Mesendoderm (in vitro differentiated cells): ENCODE measurements around the gene KIF5A.
"Not testable (repeated sequence)": the region's sequence is repeated elsewhere in the genome, so short reads cannot be mapped to it uniquely, and the experiment has no call there.

Experiments used
- DNase-seq: peaks from one replicate; pipeline ENCODE4 v3.0.0; 2013
- H2AK5ac ChIP-seq: 2 replicates; pipeline ENCODE4 v1.6.1; 2013; ENCODE audit warnings: low read length, inconsistent platforms
- H2BK120ac ChIP-seq: 2 replicates; pipeline ENCODE4 v1.6.1; 2013; ENCODE audit warnings: low read depth, mild to moderate bottlenecking, low read length, moderate library complexity, mixed read lengths
- H2BK15ac ChIP-seq: replicated peaks from 2 replicates; pipeline ENCODE4 v1.6.1; 2013; ENCODE audit warnings: low read depth, mild to moderate bottlenecking, moderate library complexity
- H2BK5ac ChIP-seq: 2 replicates; pipeline ENCODE4 v1.6.1; 2013; ENCODE audit warnings: low read length, inconsistent platforms
- H3K18ac ChIP-seq: 2 replicates; pipeline ENCODE4 v1.6.1; 2013; ENCODE audit warnings: mild to moderate bottlenecking, low read length, mixed read lengths
- H3K23ac ChIP-seq: one replicate; pipeline ENCODE4 v1.6.1; 2013; ENCODE audit warnings: low read length
- H3K27ac ChIP-seq: 2 replicates; pipeline ENCODE4 v1.5.1; 2013; ENCODE audit warnings: low read depth, mild to moderate bottlenecking, inconsistent platforms, low read length, moderate library complexity
- H3K27me3 ChIP-seq: 2 replicates; pipeline ENCODE4 v1.6.1; 2013; ENCODE audit warnings: low read length, control low read depth, mild to moderate bottlenecking, inconsistent platforms; ENCODE audit not compliant: insufficient read depth, poor library complexity
- H3K36me3 ChIP-seq: 2 replicates; pipeline ENCODE4 v1.6.1; 2013; ENCODE audit warnings: low read length, inconsistent platforms; ENCODE audit not compliant: control insufficient read depth, insufficient read depth
- H3K4ac ChIP-seq: one replicate; pipeline ENCODE4 v1.6.1; 2013; ENCODE audit warnings: low read depth, mild to moderate bottlenecking, low read length, moderate library complexity
- H3K4me1 ChIP-seq: 2 replicates; pipeline ENCODE4 v1.6.1; 2013; ENCODE audit warnings: low read depth, low read length, inconsistent platforms; ENCODE audit not compliant: control insufficient read depth
- H3K4me2 ChIP-seq: 2 replicates; pipeline ENCODE4 v1.6.1; 2013; ENCODE audit warnings: low read length
- H3K4me3 ChIP-seq: 2 replicates; pipeline ENCODE4 v1.5.1; 2013; ENCODE audit warnings: mild to moderate bottlenecking, low read length
- H3K56ac ChIP-seq: one replicate; pipeline ENCODE4 v1.6.1; 2013; ENCODE audit warnings: low read length
- H3K79me1 ChIP-seq: 2 replicates; pipeline ENCODE4 v1.6.1; 2013; ENCODE audit warnings: low read length, inconsistent platforms
- H3K79me2 ChIP-seq: 2 replicates; pipeline ENCODE4 v1.6.1; 2013; ENCODE audit warnings: mild to moderate bottlenecking, low read length; ENCODE audit not compliant: control insufficient read depth, insufficient read depth
- H3K9ac ChIP-seq: 2 replicates; pipeline ENCODE4 v1.6.1; 2013; ENCODE audit warnings: low read length, inconsistent platforms
- H4K5ac ChIP-seq: one replicate; pipeline ENCODE4 v1.6.1; 2013; ENCODE audit warnings: low read length
- H4K8ac ChIP-seq: one replicate; pipeline ENCODE4 v1.6.1; 2013; ENCODE audit warnings: low read depth, mild to moderate bottlenecking, control low read depth, low read length, moderate library complexity
- WGBS: extraction: QIAGEN DNeasy Blood & Tissue Kit; methylation state at CpG from one replicate; pipeline ENCODE4 v1.1.7; 2013; ENCODE audit warnings: low lambda C conversion rate, missing lambda C conversion rate; ENCODE audit not compliant: insufficient coverage; ENCODE audit errors: extremely low coverage; 5-methylcytosine and 5-hydroxymethylcytosine counted together

Gene KIF5A

GRCh38 chr12:57517718-57518117 is 32.1 kb upstream of the KIF5A start:
- H3K4me1 ChIP-seq, H3K27ac ChIP-seq, H2BK5ac ChIP-seq, H4K8ac ChIP-seq, H2BK15ac ChIP-seq, H3K4me2 ChIP-seq, H3K23ac ChIP-seq, H3K56ac ChIP-seq, DNase-seq, H3K79me2 ChIP-seq, H3K4ac ChIP-seq, H4K5ac ChIP-seq, H3K27me3 ChIP-seq, H3K9ac ChIP-seq, H3K4me3 ChIP-seq, H2AK5ac ChIP-seq, H3K79me1 ChIP-seq, H2BK120ac ChIP-seq, H3K18ac ChIP-seq: not testable (repeated sequence)
- peaks cover 28% of the 10 kb centered on the region for H3K36me3 ChIP-seq
- no CpG with 5 or more reads among the region's 10 CpGs for whole genome bisulfite sequencing

DNA sequence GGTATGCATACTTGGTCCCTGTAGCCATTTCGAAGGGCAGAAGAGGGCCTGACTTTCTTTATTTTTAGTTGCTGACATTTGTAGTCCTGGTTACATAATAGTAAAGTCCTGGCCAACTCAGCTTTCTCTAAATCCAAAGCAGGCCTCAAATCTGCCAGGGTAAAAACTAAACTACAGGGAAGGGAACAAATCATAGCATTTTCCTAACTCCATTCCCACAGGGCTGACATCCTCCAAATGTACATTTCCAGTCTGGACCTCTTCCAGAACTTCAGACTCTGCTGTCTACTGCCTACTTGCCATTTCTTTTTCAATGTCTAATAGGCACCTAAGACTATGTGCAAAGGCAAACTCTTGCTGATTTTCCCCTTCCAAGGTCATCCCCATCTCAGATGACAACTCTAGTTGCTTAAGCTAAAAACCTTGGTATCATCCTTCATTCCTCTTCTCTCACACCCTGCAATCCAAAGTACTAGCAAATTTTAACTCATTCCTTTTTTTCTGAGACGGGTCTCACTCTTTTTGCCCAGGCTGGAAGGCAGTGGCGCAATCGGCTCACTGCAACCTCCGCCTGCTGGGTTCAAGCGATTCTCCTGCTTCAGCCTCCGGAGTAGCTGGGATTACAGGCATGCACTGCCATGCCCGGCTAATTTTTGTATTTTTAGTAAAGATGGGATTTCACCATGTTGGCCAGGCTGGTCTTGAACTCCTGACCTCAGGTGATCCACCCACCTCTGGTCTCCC is 31.5 kb upstream of the KIF5A start:
- peaks cover 6% of the 10 kb centered on the region for H3K4me1 ChIP-seq
- no peak overlapping the region for H3K4me3 ChIP-seq
- WGBS, result no CpG with 5 or more reads among the region's 8 CpGs
- no peak overlapping the region for H2BK120ac ChIP-seq
- DNase-seq, result no peak
- H3K23ac ChIP-seq, result no peak overlapping the region
- H4K8ac ChIP-seq, result no peak overlapping the region
- H2AK5ac ChIP-seq, result no peak overlapping the region
- H3K18ac ChIP-seq, result no peak overlapping the region
- no peak overlapping the region for H4K5ac ChIP-seq
- peak overlapping the region; percentile 11 for H3K4me2 ChIP-seq
- H3K36me3 ChIP-seq, result peaks cover 25% of the 10 kb centered on the region
- peak overlapping the region; percentile 33 for H3K9ac ChIP-seq
- no peak overlapping the region for H3K56ac ChIP-seq
- no peak overlapping the region for H2BK5ac ChIP-seq
- H3K79me2 ChIP-seq, result peaks cover 5% of the 10 kb centered on the region
- no peaks in the 10 kb centered on the region for H3K27me3 ChIP-seq
- H3K79me1 ChIP-seq, result peaks cover 6% of the 10 kb centered on the region
- H3K27ac ChIP-seq, result no peak overlapping the region
- no peak overlapping the region for H2BK15ac ChIP-seq
- no peak overlapping the region for H3K4ac ChIP-seq

DNA sequence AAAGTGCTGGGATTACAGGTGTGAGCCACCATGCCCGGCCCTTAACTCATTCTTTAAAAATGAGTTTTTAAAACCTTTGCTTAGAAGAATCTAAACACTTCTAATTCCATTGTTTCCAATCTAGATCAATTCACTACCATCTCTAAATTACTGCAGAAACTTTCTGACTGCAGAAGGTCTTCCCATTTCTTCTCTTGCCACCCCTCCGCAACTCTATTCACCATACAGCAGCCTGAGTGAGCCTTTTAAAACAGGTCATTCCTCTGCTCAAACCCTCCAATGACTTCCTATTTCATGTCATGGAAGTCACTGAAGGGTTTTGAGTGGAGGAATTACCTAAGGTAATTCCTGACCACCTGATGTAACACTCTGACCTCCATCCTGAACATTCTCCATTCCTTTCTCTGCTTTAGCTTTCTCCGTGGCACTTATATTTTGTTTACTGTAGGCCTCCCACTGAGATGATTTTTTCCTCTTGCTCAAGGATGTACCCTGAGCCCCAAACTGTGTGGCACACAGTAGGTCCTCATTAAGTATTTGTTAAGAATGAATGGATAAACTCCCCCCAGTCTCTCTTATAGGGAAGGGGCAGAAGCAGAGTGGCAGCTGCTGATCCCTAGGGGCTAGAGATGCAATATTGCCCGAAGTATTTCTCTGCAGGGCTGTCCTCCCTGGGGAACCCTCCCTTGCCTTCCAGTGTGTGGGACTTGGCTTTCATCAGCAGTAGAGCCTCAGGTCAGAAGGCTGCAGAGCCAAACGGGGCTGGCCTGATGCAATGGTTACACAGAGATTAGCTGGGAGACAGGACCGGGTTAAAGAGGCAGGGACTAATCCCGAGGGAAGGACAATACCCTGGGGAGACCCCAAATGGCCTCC is 30.7 kb upstream of the KIF5A start:
- WGBS, result no CpG with 5 or more reads among the region's 7 CpGs
- Histone ChIP-seq H3K4me3 (peak overlapping the region; percentile 67), H2BK120ac (no peak overlapping the region), H3K56ac (peak overlapping the region; percentile 82), H3K9ac (peak overlapping the region; percentile 75), H2BK15ac (no peak overlapping the region), H3K27me3 (no peaks in the 10 kb centered on the region), H3K4me2 (peak overlapping the region; percentile 28), H3K79me1 (peaks cover 8% of the 10 kb centered on the region), H2BK5ac (no peak overlapping the region), H3K79me2 (peaks cover 5% of the 10 kb centered on the region), H3K18ac (peak overlapping the region; percentile 1), H4K8ac (no peak overlapping the region), H3K36me3 (peaks cover 25% of the 10 kb centered on the region), H3K27ac (peak overlapping the region; percentile 86), H3K23ac (no peak overlapping the region), H4K5ac (no peak overlapping the region), H2AK5ac (no peak overlapping the region), H3K4ac (peak overlapping the region; percentile 6), H3K4me1 (peaks cover 9% of the 10 kb centered on the region)
- DNase-seq, result peak; percentile 85

GRCh38 chr12:57519796-57520052 is 30.1 kb upstream of the KIF5A start:
- no peaks in the 10 kb centered on the region for H3K27me3 ChIP-seq
- H3K36me3 ChIP-seq, result peaks cover 22% of the 10 kb centered on the region
- H4K8ac ChIP-seq, result no peak overlapping the region
- peak overlapping the region; percentile 1 for H3K18ac ChIP-seq
- H3K79me2 ChIP-seq, result peaks cover 5% of the 10 kb centered on the region
- H3K4me2 ChIP-seq, result peak overlapping the region; percentile 28
- H2AK5ac ChIP-seq, result no peak overlapping the region
- no CpG with 5 or more reads among the region's 8 CpGs for WGBS
- peaks cover 9% of the 10 kb centered on the region for H3K4me1 ChIP-seq
- H2BK120ac ChIP-seq, result no peak overlapping the region
- H4K5ac ChIP-seq, result no peak overlapping the region
- H2BK15ac ChIP-seq, result no peak overlapping the region
- peak overlapping the region; percentile 82 for H3K56ac ChIP-seq
- no peak overlapping the region for H3K23ac ChIP-seq
- H3K4me3 ChIP-seq, result peak overlapping the region; percentile 67
- DNase-seq, result no peak
- H2BK5ac ChIP-seq, result peak overlapping the region; percentile 1
- H3K9ac ChIP-seq, result peak overlapping the region; percentile 75
- peak overlapping the region; percentile 86 for H3K27ac ChIP-seq
- peak overlapping the region; percentile 6 for H3K4ac ChIP-seq
- H3K79me1 ChIP-seq, result peaks cover 11% of the 10 kb centered on the region

DNA sequence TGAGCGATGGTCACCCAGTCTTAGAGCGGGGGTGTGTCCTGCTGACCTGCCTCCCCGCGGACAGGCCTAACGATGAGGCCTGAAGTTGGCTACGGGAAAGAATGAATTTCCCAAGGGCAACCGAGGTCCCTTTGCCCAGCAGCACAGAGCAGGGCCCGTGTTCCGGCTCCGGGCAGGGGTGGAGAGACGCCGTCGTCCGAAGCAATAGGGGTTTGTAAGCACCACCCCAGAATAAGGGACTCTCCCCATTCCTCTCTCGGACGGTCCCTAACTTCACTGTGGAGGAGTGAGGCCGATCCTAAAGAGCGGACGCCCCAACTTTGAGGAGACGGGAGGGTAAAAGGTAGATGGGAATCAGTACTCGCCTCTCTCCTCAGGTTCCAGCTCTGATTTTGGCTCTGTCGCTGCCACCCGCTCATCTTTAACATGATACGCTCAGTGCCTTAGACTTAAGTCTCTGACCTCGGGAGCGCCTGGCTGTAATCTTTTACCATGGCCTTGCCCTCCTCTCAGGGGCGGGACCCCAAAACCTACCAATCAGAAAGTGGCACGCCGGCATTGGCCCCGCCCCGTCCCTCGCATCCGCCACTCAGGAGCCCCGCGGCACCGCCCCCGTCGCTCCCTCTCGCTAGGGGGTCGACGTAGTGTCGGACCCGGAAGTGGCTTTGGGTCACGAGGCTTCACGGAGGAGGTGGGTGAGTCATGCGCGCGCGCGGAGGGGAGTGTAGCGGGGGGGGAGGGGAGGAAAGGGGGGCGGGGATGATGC is 29.6 kb upstream of the KIF5A start, which contains the start of gene DDIT3:
Gene DDIT3, minus strand, starts transcription at position 462 of the 766 bp plus-strand sequence. CDS start 3,108 bp downstream, outside the sequence.
- no peak within 1 kb of the TSS for H2BK15ac ChIP-seq
- H3K36me3 ChIP-seq, result peaks cover 17% of the 10 kb centered on the region
- no peak within 1 kb of the TSS for H2AK5ac ChIP-seq
- H3K18ac ChIP-seq, result peak within 1 kb of the TSS; percentile 33
- peak within 1 kb of the TSS; percentile 67 for H3K4me3 ChIP-seq
- H3K4me1 ChIP-seq, result peaks cover 9% of the 10 kb centered on the region
- H3K9ac ChIP-seq, result peak within 1 kb of the TSS; percentile 88
- peak within 1 kb of the TSS; percentile 92 for H4K8ac ChIP-seq
- no peak within 1 kb of the TSS for H4K5ac ChIP-seq
- peak within 1 kb of the TSS; percentile 70 for H3K23ac ChIP-seq
- peak within 1 kb of the TSS; percentile 6 for H3K4ac ChIP-seq
- WGBS, result no CpG with 5 or more reads among the region's 52 CpGs
- peak within 1 kb of the TSS; percentile 90 for H3K56ac ChIP-seq
- no peaks in the 10 kb centered on the region for H3K27me3 ChIP-seq
- peaks cover 11% of the 10 kb centered on the region for H3K79me1 ChIP-seq
- peak within 1 kb of the TSS; percentile 86 for H3K27ac ChIP-seq
- H3K4me2 ChIP-seq, result peak within 1 kb of the TSS; percentile 85
- H3K79me2 ChIP-seq, result peaks cover 5% of the 10 kb centered on the region
- H2BK5ac ChIP-seq, result peak within 1 kb of the TSS; percentile 1
- H2BK120ac ChIP-seq, result peak within 1 kb of the TSS; percentile 19
- DNase-seq, result peak; percentile 99
